Glutamatergic neuron (in vitro differentiated cells): ENCODE data around the gene PLPP4. TPM values are rescaled to one million over a fixed set of nuclear protein-coding genes. Genes with fewer than 3 reads are reported as not detected.
A peak's percentile ranks its signal among the peaks of the same experiment; 100 is the strongest.

Experiments
- DNase-seq: peaks from one replicate; pipeline ENCODE4 v3.0.0; 2022
- H3K27ac Mint-ChIP-seq: one replicate; pipeline ENCODE4 v1.8.0; 2020; ENCODE audit warnings: mild to moderate bottlenecking, mixed read lengths, inconsistent platforms; ENCODE audit not compliant: unreplicated experiment
- H3K27me3 Mint-ChIP-seq: one replicate; pipeline ENCODE4 v1.8.0; 2020; ENCODE audit warnings: mild to moderate bottlenecking, moderate library complexity, mixed read lengths, inconsistent platforms; ENCODE audit not compliant: unreplicated experiment
- H3K36me3 Mint-ChIP-seq: one replicate; pipeline ENCODE4 v1.8.0; 2020; ENCODE audit warnings: mild to moderate bottlenecking, mixed read lengths, inconsistent platforms; ENCODE audit not compliant: unreplicated experiment
- H3K4me1 Mint-ChIP-seq: one replicate; pipeline ENCODE4 v1.8.0; 2020; ENCODE audit warnings: mild to moderate bottlenecking, low read depth, mixed read lengths, inconsistent platforms; ENCODE audit not compliant: unreplicated experiment
- H3K4me3 Mint-ChIP-seq: one replicate; pipeline ENCODE4 v1.8.0; 2020; ENCODE audit warnings: mild to moderate bottlenecking, mixed read lengths, inconsistent platforms; ENCODE audit not compliant: unreplicated experiment
- H3K9me3 Mint-ChIP-seq: one replicate; pipeline ENCODE4 v1.8.0; 2020; ENCODE audit warnings: mild to moderate bottlenecking, moderate library complexity, mixed read lengths, inconsistent platforms; ENCODE audit not compliant: unreplicated experiment
- CTCF ChIP-seq: fragments of 200-600 bp; sonication (generic); IDR thresholded peaks from one replicate; pipeline ENCODE4 v1.5.0; 2021; ENCODE audit not compliant: partially characterized antibody, unreplicated experiment
- total RNA-seq: library from RNA; stranded (reverse); fragmentation: NEBNext Ultra II Directional; extraction: Animal tissue kit (Norgen Biotek cat#: 25700); gene quantifications from one replicate; pipeline ENCODE4 v1.2.1, GENCODE V29; 2021; ENCODE audit not compliant: unreplicated experiment

PLPP4 gene
- total RNA-seq, 1 donor from 2014 or later, result 2.6 TPM

- no peak for DNase-seq
- no peak for TF ChIP-seq CTCF
- H3K36me3 Mint-ChIP-seq, result peaks cover 5% of the 10 kb centered on the region
- no peak overlapping the region for H3K4me3 Mint-ChIP-seq
- H3K4me1 Mint-ChIP-seq, result peaks cover 11% of the 10 kb centered on the region
- peak overlapping the region; percentile 19 for H3K27ac Mint-ChIP-seq
- H3K27me3 Mint-ChIP-seq, result peaks cover 4% of the 10 kb centered on the region
- H3K9me3 Mint-ChIP-seq, result peaks cover 3% of the 10 kb centered on the region
Observed at GRCh38 chr10:120543291-120543690, 86.3 kb downstream of the PLPP4 start.

GRCh38 chr10:120548210-120548609 is 91.2 kb downstream of the PLPP4 start:
- Mint-ChIP-seq H3K4me3 (no peak overlapping the region), H3K4me1 (no peaks in the 10 kb centered on the region), H3K9me3 (peaks cover 3% of the 10 kb centered on the region), H3K27ac (no peak overlapping the region), H3K27me3 (no peaks in the 10 kb centered on the region), H3K36me3 (peaks cover 5% of the 10 kb centered on the region)
- no peak for DNase-seq
- TF ChIP-seq CTCF, result no peak

- Mint-ChIP-seq H3K4me3 (no peak overlapping the region), H3K36me3 (no peaks in the 10 kb centered on the region), H3K27me3 (no peaks in the 10 kb centered on the region), H3K9me3 (peaks cover 3% of the 10 kb centered on the region), H3K27ac (no peak overlapping the region), H3K4me1 (no peaks in the 10 kb centered on the region)
- no peak for DNase-seq
- TF ChIP-seq CTCF, result no peak
Observed at GRCh38 chr10:120552262-120552661, 95.2 kb downstream of the PLPP4 start.

GRCh38 chr10:120553911-120554310 is 96.9 kb downstream of the PLPP4 start:
- no peaks in the 10 kb centered on the region for H3K27me3 Mint-ChIP-seq

GRCh38 chr10:120555436-120555835 is 98.4 kb downstream of the PLPP4 start:
- Mint-ChIP-seq H3K27me3 (no peaks in the 10 kb centered on the region), H3K4me3 (no peak overlapping the region), H3K4me1 (no peaks in the 10 kb centered on the region), H3K36me3 (no peaks in the 10 kb centered on the region), H3K27ac (no peak overlapping the region), H3K9me3 (peaks cover 3% of the 10 kb centered on the region)
- DNase-seq, result no peak
- TF ChIP-seq CTCF, result no peak

More at GRCh38 chr10:120553911-120554310, 96.9 kb downstream of the PLPP4 start:
- H3K4me3 Mint-ChIP-seq, result no peak overlapping the region
- no peaks in the 10 kb centered on the region for H3K36me3 Mint-ChIP-seq
- peaks cover 3% of the 10 kb centered on the region for H3K9me3 Mint-ChIP-seq
- no peak for TF ChIP-seq CTCF
- no peak for DNase-seq
- H3K4me1 Mint-ChIP-seq, result no peaks in the 10 kb centered on the region
- no peak overlapping the region for H3K27ac Mint-ChIP-seq
